HL-60 (cell line): ENCODE measurements around the gene IL20RB.

ENCODE experiments used
- DNase-seq, 2 experiments: peaks; one replicate each; pipeline ENCODE4 v3.0.0-alpha.2; 2010 to 2020; ENCODE audit warnings: low read depth in 1 of 2, low spot score in 1 of 2
- H3K27ac ChIP-seq: fragments of 250-450 bp; sonication (Bioruptor Pico); replicated peaks from 2 replicates; pipeline ENCODE4 v1.5.1; 2020; ENCODE audit warnings: mild to moderate bottlenecking, moderate library complexity
- H3K27me3 ChIP-seq: fragments of 250-450 bp; sonication (Bioruptor Pico); 2 replicates; pipeline ENCODE4 v1.5.1; 2021; ENCODE audit warnings: mild to moderate bottlenecking, moderate library complexity; ENCODE audit not compliant: insufficient read depth, poor library complexity, severe bottlenecking
- H3K4me3 ChIP-seq: replicated peaks from 2 replicates; pipeline ENCODE4 v1.5.1; 2011; ENCODE audit warnings: mild to moderate bottlenecking, control low read depth, low read length; ENCODE audit not compliant: insufficient read depth
- CTCF ChIP-seq: IDR thresholded peaks from one replicate; pipeline ENCODE4 v1.5.1; 2011; ENCODE audit warnings: low read length, control low read depth, inconsistent platforms; ENCODE audit not compliant: insufficient read depth
- GABPA ChIP-seq: IDR thresholded peaks from 2 replicates; pipeline ENCODE4 v1.6.1; 2012; ENCODE audit warnings: low read depth
- POLR2AphosphoS5 ChIP-seq: IDR thresholded peaks from 2 replicates; pipeline ENCODE4 v1.6.1; 2012; ENCODE audit warnings: low read depth
- REST ChIP-seq: IDR thresholded peaks from 2 replicates; pipeline ENCODE4 v1.6.1; 2012; ENCODE audit warnings: low read depth; ENCODE audit not compliant: insufficient replicate concordance
- SPI1 ChIP-seq: IDR thresholded peaks from 2 replicates; pipeline ENCODE4 v1.6.1; 2012; ENCODE audit warnings: low read depth, mild to moderate bottlenecking, borderline replicate concordance

IL20RB gene

GRCh38 chr3:136932523-136932922, 25.3 kb upstream of the IL20RB start:
- no peak overlapping the region for H3K27ac ChIP-seq
- no peak for TF ChIP-seq SPI1
- TF ChIP-seq POLR2AphosphoS5 = no peak
- no peak for TF ChIP-seq GABPA
- TF ChIP-seq CTCF = no peak
- TF ChIP-seq REST = no peak
- no peak for DNase-seq
- no peak overlapping the region for H3K4me3 ChIP-seq
- H3K27me3 ChIP-seq = no peaks in the 10 kb centered on the region

GRCh38 chr3:136932978-136933772, 24.6 kb upstream of the IL20RB start:
- DNase-seq = no peak
- Histone ChIP-seq H3K27me3 (no peaks in the 10 kb centered on the region), H3K4me3 (no peak overlapping the region), H3K27ac (no peak overlapping the region)
- TF ChIP-seq POLR2AphosphoS5 (no peak), SPI1 (no peak), CTCF (no peak), GABPA (no peak), REST (no peak)

GRCh38 chr3:136937175-136937574, 20.6 kb upstream of the IL20RB start:
- no peak overlapping the region for H3K4me3 ChIP-seq
- H3K27ac ChIP-seq = no peak overlapping the region
- H3K27me3 ChIP-seq = no peaks in the 10 kb centered on the region
- DNase-seq = no peak
- TF ChIP-seq GABPA = no peak
- no peak for TF ChIP-seq CTCF
- no peak for TF ChIP-seq REST
- TF ChIP-seq SPI1 = no peak
- no peak for TF ChIP-seq POLR2AphosphoS5
